Occipital lobe (tissue), 2 donors: ENCODE measurements around the gene PROSER3. TPM values are rescaled to one million over a fixed set of nuclear protein-coding genes. Genes with fewer than 3 reads are reported as not detected.

Experiments
- DNase-seq: peaks from one replicate; lab custom pipeline; 2025; lab: John Stamatoyannopoulos, UW
- total RNA-seq: library from RNA; depleted of rRNA; stranded (reverse); fragments of >200 nt; gene quantifications from one replicate; pipeline ENCODE4 v1.2.3, GENCODE V29; 2014

Gene PROSER3
- total RNA-seq: 1.9 TPM

DNA sequence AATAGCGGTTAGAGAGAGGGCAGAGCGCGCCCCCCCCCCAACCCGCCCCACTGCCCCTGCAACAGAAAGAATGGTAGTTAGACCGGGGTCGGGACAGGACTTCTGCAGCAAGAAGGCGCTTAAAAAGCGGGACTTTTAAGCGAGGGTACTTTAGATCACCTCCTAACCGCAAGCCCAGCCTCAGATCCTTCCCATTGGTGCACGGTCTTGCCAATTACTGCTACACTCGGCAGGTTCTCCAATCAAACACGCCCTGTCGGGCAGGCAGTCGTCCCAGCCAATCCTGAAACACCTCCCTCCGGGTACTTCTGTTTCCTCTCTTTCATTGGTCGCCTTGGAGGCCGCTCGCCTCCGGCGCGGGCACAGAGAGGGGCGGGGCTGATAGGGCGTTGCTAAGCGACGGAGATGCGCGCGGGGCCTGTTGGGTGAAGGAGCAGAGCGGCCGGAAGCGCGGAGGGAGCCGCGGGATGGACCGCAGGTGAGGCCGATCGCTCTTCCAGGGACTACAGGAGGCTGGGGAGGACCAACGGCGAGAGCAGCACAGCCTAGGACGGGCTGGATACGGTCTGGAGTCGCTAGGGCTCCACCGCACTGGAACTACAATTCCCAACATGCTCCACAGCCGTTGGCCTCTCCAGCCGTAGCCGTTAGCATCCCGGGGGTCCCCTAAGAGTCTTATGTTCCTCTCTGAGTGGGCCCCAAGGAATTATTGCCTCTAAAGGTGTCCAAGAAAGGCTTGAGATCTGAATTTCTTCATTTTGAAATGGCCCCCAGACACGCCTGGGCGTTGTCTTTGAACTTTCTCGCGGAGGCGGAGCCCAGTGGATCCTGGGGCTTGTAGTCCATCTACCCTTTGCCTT is at the start of gene PROSER3:
Gene PROSER3, plus strand, starts transcription at position 428 of the 860 bp plus-strand sequence. Its CDS starts 40 bp downstream, at position 468.
- peak; percentile 97 for DNase-seq

- DNase-seq: no peak
Observed at GRCh38 chr19:35708391-35708790, 49.6 kb upstream of the PROSER3 start.

- no peak for DNase-seq
Observed at GRCh38 chr19:35710784-35711723, 46.9 kb upstream of the PROSER3 start.

DNA sequence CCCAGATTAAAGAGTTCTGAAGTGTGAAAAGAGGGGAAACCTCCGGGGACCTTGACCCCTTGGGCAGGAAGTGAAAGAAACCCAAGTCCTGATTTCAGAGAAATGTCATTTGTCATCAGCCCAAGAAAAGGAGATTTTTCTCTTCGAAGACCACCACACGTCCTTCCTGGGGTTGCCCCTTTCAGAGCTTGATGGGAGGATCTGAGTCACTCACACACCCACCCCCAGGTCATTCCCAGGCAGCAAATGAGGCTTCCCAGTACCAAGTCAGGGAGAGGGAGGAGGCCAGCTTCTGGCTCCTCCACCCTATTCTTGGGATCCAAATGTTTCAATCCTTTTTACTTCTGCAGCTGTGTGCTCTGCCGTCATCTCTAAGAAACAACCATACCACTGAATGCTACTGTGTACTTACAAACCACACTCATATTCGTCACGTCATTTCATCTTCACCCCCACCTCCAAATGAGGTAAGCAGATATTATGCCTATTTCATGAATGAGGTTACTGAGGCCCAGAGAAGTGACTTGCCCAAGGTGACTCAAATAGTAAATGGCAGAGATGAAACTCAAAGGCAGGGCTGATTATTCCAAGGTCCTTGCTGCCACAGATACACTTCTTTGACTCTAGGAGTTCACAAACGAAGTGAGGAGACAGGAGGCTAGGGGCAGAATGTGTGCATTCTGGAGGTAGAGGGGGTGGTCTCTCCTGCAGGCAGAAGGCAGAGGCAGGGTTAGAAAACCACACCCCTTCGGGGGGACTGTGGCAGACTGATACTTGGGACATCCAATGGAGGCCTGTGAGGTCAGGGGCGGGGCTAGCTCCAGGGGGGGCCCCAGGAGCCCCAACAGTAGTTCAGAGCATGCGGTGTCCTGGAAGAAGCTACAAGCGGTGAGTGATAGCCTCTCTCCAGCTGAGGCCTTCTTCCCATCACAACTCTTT is 45.1 kb upstream of the PROSER3 start:
- DNase-seq: no peak

DNA sequence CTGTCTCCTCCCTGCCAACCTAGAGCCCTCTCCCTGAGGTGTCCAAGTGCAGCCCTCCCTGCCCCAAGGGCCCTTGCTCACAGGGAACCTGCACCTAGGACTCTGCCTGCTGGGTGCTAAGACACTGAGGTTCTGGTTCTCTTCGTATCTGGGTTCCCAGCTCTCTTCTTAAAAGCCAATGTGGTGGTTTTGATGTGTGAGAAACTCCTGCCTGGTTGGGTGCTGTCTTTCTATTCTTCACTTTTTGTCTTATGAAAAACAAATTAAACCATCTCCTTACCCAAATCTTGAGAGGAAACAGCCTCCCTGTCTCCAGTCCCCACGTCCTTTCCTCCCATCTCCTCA is 44.5 kb upstream of the PROSER3 start:
- no peak for DNase-seq

GRCh38 chr19:35713904-35714495 is 44.0 kb upstream of the PROSER3 start:
- DNase-seq: no peak

DNA sequence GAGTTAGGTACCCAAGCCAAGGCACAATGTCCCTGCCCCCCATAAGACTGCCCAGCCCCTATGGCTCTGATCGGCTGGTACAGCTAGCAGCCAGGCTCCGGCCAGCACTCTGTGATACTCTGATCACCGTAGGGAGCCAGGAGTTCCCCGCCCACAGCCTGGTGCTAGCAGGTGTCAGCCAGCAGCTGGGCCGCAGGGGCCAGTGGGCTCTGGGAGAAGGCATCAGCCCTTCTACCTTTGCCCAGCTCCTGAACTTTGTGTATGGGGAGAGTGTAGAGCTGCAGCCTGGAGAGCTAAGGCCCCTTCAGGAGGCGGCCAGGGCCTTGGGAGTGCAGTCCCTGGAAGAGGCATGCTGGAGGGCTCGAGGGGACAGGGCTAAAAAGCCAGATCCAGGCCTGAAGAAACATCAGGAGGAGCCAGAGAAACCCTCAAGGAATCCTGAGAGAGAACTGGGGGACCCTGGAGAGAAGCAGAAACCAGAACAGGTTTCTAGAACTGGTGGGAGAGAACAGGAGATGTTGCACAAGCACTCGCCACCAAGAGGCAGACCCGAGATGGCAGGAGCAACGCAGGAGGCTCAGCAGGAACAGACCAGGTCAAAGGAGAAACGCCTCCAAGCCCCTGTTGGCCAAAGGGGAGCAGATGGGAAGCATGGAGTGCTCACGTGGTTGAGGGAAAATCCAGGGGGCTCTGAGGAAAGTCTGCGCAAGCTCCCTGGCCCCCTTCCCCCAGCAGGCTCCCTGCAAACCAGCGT is 43.2 kb upstream of the PROSER3 start:
- DNase-seq: no peak

- no peak for DNase-seq
Observed at GRCh38 chr19:35715355-35715809, 42.6 kb upstream of the PROSER3 start.

DNA sequence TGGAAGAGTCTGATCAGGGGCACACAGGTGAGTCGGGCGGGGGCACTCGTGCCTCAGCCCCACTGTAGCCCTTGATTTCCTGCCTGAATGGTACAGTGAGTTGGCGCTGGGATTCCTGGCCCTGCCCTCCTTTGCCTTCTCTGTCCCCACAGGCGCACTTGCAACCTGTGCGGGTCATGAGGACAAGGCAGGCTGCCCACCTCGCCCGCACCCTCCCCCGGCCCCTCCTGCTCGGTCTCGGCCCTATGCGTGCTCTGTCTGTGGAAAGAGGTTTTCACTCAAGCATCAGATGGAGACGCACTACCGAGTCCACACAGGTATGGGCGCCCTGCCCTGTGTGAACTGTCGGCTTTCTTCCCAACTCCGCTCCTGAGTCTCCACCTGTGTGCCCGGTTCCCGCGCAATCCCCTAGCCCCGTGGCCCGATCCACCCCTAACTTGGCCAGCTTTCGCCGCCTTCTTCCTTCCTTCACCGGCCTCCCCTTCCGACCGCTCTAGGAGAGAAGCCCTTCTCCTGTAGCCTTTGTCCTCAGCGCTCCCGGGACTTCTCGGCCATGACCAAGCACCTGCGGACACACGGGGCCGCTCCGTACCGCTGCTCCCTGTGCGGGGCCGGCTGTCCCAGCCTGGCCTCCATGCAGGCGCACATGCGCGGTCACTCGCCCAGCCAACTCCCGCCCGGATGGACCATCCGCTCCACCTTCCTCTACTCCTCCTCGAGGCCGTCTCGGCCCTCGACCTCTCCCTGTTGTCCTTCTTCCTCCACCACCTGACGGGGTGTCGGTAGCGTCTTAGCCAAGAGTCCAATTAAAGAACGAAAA is 41.8 kb upstream of the PROSER3 start:
- DNase-seq: peak; percentile 58

GRCh38 chr19:35716801-35717664 is 40.9 kb upstream of the PROSER3 start:
- DNase-seq: peak; percentile 94

DNA sequence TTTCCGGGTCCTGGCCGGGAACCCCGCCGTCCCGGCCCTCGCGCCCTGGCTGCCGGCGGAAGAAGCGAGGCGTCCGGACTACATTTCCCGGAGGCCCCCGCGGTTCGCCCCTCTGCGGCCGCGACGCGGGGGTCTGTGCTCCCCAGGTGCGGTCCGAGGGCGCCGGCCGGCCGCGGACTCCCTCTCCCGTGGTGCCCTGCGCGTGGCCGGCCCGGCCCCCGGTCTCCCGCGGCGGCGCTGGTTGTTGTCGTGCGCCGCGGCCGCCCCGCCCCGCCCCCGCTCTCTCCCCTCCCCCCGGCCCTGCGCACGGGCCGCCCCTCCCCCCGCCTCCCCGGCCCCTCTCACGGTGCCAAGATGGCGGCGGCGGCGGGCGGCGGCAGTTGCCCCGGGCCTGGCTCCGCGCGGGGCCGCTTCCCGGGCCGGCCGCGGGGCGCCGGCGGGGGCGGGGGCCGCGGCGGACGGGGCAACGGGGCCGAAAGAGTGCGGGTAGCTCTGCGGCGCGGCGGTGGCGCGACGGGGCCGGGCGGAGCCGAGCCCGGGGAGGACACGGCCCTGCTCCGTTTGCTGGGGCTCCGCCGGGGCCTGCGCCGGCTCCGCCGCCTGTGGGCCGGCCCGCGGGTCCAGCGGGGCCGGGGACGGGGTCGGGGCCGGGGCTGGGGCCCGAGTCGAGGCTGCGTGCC is 40.2 kb upstream of the PROSER3 start, which contains the start of gene KMT2B:
Gene KMT2B, plus strand, starts transcription at position 339 of the 680 bp plus-strand sequence. Its CDS starts 16 bp downstream, at position 355.
- DNase-seq: no peak

- DNase-seq: no peak
Observed at GRCh38 chr19:35718345-35719041, 39.5 kb upstream of the PROSER3 start.

DNA sequence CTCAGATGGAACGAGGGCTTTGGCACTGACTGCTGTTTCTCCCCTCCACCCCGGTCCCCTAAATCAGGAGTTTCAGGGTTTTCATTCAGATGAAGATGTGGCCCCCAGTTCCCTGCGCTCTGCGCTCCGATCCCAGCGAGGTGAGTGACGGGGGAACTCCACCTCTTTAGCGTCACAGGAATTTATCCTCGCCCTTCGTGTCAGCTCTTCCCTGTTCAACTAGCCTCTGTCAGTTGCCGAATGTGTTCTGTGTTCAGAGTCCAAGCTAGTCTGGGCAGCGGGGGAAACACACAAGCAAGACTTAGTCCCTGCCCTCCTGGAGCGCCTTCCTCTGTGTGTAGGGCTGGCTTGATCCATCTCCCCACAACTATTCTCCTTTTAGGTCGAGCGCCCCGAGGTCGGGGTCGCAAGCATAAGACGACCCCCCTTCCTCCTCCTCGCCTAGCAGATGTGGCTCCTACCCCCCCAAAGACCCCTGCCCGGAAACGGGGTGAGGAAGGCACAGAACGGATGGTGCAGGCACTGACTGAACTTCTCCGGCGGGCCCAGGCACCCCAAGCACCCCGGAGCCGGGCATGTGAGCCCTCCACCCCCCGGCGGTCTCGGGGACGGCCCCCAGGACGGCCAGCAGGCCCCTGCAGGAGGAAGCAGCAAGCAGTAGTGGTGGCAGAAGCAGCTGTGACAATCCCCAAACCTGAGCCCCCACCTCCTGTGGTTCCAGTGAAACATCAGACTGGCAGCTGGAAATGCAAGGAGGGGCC is 38.4 kb upstream of the PROSER3 start:
- DNase-seq: no peak

DNA sequence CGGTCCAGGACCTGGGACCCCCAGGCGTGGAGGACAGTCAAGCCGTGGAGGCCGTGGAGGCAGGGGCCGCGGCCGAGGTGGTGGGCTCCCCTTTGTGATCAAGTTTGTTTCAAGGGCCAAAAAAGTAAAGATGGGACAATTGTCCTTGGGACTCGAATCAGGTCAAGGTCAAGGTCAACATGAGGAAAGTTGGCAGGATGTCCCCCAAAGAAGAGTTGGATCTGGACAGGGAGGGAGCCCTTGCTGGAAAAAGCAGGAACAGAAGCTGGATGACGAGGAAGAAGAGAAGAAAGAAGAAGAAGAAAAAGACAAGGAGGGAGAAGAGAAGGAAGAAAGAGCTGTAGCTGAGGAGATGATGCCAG is 37.8 kb upstream of the PROSER3 start:
- no peak for DNase-seq

DNA sequence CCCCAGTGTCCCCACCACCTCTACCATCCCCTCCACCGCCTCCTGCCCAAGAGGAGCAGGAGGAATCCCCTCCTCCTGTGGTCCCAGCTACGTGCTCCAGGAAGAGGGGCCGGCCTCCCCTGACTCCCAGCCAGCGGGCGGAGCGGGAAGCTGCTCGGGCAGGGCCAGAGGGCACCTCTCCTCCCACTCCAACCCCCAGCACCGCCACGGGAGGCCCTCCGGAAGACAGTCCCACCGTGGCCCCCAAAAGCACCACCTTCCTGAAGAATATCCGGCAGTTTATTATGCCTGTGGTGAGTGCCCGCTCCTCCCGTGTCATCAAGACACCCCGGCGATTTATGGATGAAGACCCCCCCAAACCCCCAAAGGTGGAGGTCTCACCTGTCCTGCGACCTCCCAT is 37.3 kb upstream of the PROSER3 start:
- DNase-seq: no peak

GRCh38 chr19:35721374-35721773 is 36.6 kb upstream of the PROSER3 start:
- DNase-seq: no peak
